ENCODE data around the gene SLC16A4. TPM values are rescaled to one million over a fixed set of nuclear protein-coding genes. Genes with fewer than 3 reads are reported as not detected.

Gene SLC16A4
- total and polyA plus RNA-seq, 12 donors = 1.3 to 3.5 (median 2.4) TPM

DNA sequence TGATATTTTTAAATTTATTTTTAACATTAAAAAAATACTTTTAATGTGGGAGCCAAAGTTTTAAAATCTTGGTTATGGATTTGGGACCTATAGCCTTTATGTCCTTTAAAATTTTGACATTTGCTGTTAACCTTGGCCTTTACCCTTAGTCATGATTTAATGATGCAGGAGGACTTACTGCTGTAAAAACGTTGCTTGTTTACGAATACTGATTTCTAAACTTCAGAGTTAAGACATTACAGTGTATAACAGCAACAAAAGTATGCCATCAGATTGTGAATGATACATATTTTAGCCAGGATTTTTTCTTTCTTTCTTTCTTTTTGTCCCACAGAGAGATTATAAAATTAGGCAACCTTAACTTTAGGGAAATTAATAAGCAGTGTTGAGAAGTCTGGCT, 42.8 kb downstream of the SLC16A4 start:
- ATAC-seq = no peak
- peaks cover 0 to 93% (median 85%) of the 10 kb centered on the region in 9 donors for H3K4me1 ChIP-seq
- intact Hi-C loops (cut with DNase I) = loop anchor here in 1 of 10 donors (10.0 kb wide), 1 partner anchor 47 kb away; the partner anchor contains the start of gene SLC16A4
- no peak for DNase-seq
- H3K36me3 ChIP-seq = peaks cover 0 to 64% (median 9%) of the 10 kb centered on the region in 9 donors
- H3K27ac ChIP-seq = peak overlapping the region in 1 of 10 donors; percentile 8
- H3K27me3 ChIP-seq = no peaks in the 10 kb centered on the region
- TF ChIP-seq CTCF (IDR thresholded peaks at IDR 0.05) = no peak
- H3K9me3 ChIP-seq = no peaks in the 10 kb centered on the region
- WGBS, 2 donors = 43 to 52% methylated on average over 2 of the region's 2 CpGs
- no peak overlapping the region for H3K4me3 ChIP-seq

DNA sequence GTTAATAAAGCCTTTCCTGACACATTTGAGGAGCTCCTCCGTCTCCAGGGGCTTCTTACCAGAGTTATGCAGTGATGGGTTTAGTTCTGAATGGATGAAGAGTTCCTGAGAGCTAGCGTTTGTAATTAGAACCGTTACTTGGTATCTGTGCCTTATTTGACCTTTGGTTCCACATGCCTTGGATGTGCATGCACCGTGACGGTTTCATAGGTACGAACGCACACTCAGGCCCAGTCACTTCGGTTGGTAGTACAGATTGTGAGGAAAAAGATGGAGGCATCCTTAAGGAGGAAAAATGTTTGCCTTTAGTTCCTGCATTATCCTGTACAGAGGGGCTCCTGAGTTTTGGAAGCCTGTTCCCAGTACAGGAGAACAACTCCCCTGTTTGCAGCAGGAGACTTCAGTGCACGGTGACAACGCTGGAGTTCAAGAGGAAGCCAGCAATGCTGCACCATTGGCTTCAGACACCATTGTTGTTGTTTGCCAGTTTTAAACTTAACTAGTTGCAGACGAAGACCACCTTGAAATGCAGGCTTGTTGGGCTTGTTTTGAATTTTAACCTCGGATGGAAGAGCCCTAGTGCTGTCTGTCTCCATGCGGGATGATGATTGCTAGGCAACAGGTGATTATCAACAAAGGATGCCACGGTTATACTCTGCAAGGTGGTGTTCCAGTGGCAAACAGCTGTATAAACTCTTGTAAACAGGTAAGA, 43.5 kb downstream of the SLC16A4 start:
- Histone ChIP-seq H3K4me3 (no peak overlapping the region), H3K27ac (no peak overlapping the region), H3K4me1 (peaks cover 0 to 100% (median 92%) of the 10 kb centered on the region in 9 donors), H3K9me3 (no peaks in the 10 kb centered on the region), H3K27me3 (no peaks in the 10 kb centered on the region), H3K36me3 (peaks cover 0 to 64% (median 9%) of the 10 kb centered on the region in 9 donors)
- 52 to 63% methylated on average over 14 of the region's 14 CpGs for WGBS, 2 donors
- peak in 5 of 8 donors; percentile 10 to 34 (median 22) for ATAC-seq
- intact Hi-C loops (cut with DNase I) = loop anchor here in 1 of 10 donors (10.0 kb wide), 1 partner anchor 47 kb away; the partner anchor contains the start of gene SLC16A4
- no peak for TF ChIP-seq CTCF (IDR thresholded peaks at IDR 0.05)
- DNase-seq = no peak

DNA sequence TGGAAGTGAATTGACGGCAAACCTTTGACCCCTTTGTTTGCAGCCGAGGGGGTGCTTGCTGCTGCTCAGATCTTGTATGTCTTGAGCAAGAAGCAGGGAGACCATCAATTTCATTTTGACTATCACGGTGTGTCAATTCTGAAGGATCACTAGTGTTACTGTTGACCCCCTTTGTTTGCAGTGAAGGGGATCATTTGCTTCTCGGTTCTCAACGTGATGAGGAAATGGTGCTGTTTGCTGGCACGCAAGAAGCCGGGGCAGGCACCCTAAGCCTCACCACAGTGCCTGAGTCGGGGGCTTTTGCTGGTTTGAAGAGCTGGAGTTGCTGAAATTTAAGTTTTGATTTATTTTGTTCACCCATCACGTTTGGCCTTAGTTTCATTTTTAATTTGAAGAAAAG, 44.1 kb downstream of the SLC16A4 start:
- DNase-seq (no peak), ATAC-seq (no peak)
- no peaks in the 10 kb centered on the region for H3K27me3 ChIP-seq
- no peak for TF ChIP-seq CTCF (IDR thresholded peaks at IDR 0.05)
- peaks cover 0 to 100% (median 97%) of the 10 kb centered on the region in 9 donors for H3K4me1 ChIP-seq
- no peak overlapping the region for H3K4me3 ChIP-seq
- H3K27ac ChIP-seq = no peak overlapping the region
- no peaks in the 10 kb centered on the region for H3K9me3 ChIP-seq
- 70 to 72% methylated on average over 9 of the region's 9 CpGs for WGBS, 2 donors
- intact Hi-C loops (cut with DNase I) = loop anchor here in 1 of 10 donors (10.0 kb wide), 1 partner anchor 48 kb away; the partner anchor contains the start of gene SLC16A4
- H3K36me3 ChIP-seq = peaks cover 0 to 70% (median 9%) of the 10 kb centered on the region in 9 donors

- Histone ChIP-seq H3K9me3 (no peaks in the 10 kb centered on the region), H3K27ac (no peak overlapping the region), H3K4me3 (no peak overlapping the region), H3K4me1 (peaks cover 12 to 100% (median 97%) of the 10 kb centered on the region in 9 donors), H3K27me3 (no peaks in the 10 kb centered on the region), H3K36me3 (peaks cover 0 to 82% (median 14%) of the 10 kb centered on the region in 9 donors)
- TF ChIP-seq CTCF (IDR thresholded peaks at IDR 0.05) = no peak
- intact Hi-C loops (cut with DNase I) = loop anchor here in 1 of 10 donors (10.0 kb wide), 1 partner anchor 49 kb away; the partner anchor contains the start of gene SLC16A4
- ATAC-seq (no peak), DNase-seq (no peak)
- WGBS, 2 donors = 81% methylated on average over 3 of the region's 3 CpGs
Observed at GRCh38 chr1:110345480-110345879, 45.3 kb downstream of the SLC16A4 start.
